Skeletal muscle satellite cell (primary cell): ENCODE measurements around the gene TVP23A.

Experiments used
- H3K27me3 ChIP-seq: 2 replicates; pipeline ENCODE4 v1.7.0; 2013; ENCODE audit warnings: low read length; ENCODE audit not compliant: control insufficient read depth, insufficient read depth
- H3K36me3 ChIP-seq: 2 replicates; pipeline ENCODE4 v1.7.0; 2013; ENCODE audit warnings: mild to moderate bottlenecking, control low read depth, low read length; ENCODE audit not compliant: insufficient read depth
- H3K4me1 ChIP-seq: 2 replicates; pipeline ENCODE4 v1.7.0; 2013; ENCODE audit warnings: low read length; ENCODE audit not compliant: control insufficient read depth, insufficient read depth
- H3K4me2 ChIP-seq: 2 replicates; pipeline ENCODE4 v1.7.0; 2013; ENCODE audit warnings: mild to moderate bottlenecking, low read length
- H3K4me3 ChIP-seq: 2 replicates; pipeline ENCODE4 v1.7.0; 2013; ENCODE audit warnings: low read length
- H3K9ac ChIP-seq: 2 replicates; pipeline ENCODE4 v1.7.0; 2013; ENCODE audit warnings: mild to moderate bottlenecking, low read depth, low read length, moderate library complexity
- H3K9me3 ChIP-seq: replicated peaks from 2 replicates; pipeline ENCODE4 v1.7.0; 2013; ENCODE audit warnings: mild to moderate bottlenecking, control low read depth, low read length

Gene TVP23A

GRCh38 chr16:10851512-10851911 lies 32.9 kb upstream of the TVP23A start:
- Histone ChIP-seq H3K4me2 (no peak overlapping the region), H3K4me3 (no peak overlapping the region), H3K9ac (no peak overlapping the region), H3K36me3 (no peaks in the 10 kb centered on the region), H3K4me1 (no peaks in the 10 kb centered on the region), H3K27me3 (peaks cover 15% of the 10 kb centered on the region), H3K9me3 (no peaks in the 10 kb centered on the region)

DNA sequence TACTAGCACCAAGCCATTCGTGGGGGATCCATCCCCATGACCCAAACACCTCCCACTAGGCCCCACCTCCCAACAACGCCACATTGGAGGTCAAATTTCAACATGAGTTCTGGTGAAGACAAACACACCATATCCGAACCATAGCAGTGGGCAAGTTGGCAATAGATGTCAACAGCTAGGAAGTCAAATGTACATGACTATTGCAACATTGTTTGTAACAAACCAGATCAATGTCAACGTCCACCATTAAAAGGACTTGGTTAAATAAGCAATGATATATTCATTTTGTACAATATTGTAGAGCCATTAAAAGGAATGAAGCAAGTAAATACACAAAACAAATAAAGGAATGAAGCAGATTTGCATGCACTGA lies 31.9 kb upstream of the TVP23A start:
- Histone ChIP-seq H3K4me2 (no peak overlapping the region), H3K36me3 (no peaks in the 10 kb centered on the region), H3K4me3 (no peak overlapping the region), H3K27me3 (peaks cover 17% of the 10 kb centered on the region), H3K9ac (no peak overlapping the region), H3K9me3 (no peaks in the 10 kb centered on the region), H3K4me1 (no peaks in the 10 kb centered on the region)

GRCh38 chr16:10849736-10850477 lies 31.3 kb upstream of the TVP23A start:
- peaks cover 21% of the 10 kb centered on the region for H3K27me3 ChIP-seq
- no peak overlapping the region for H3K9ac ChIP-seq
- H3K36me3 ChIP-seq, result no peaks in the 10 kb centered on the region
- no peaks in the 10 kb centered on the region for H3K4me1 ChIP-seq
- no peaks in the 10 kb centered on the region for H3K9me3 ChIP-seq
- no peak overlapping the region for H3K4me3 ChIP-seq
- H3K4me2 ChIP-seq, result no peak overlapping the region

- Histone ChIP-seq H3K36me3 (no peaks in the 10 kb centered on the region), H3K9me3 (no peaks in the 10 kb centered on the region), H3K9ac (no peak overlapping the region), H3K4me2 (no peak overlapping the region), H3K4me1 (no peaks in the 10 kb centered on the region), H3K27me3 (peaks cover 24% of the 10 kb centered on the region), H3K4me3 (no peak overlapping the region)
These were observed 28.6 kb upstream of the TVP23A start for GRCh38 chr16:10847176-10847575.

DNA sequence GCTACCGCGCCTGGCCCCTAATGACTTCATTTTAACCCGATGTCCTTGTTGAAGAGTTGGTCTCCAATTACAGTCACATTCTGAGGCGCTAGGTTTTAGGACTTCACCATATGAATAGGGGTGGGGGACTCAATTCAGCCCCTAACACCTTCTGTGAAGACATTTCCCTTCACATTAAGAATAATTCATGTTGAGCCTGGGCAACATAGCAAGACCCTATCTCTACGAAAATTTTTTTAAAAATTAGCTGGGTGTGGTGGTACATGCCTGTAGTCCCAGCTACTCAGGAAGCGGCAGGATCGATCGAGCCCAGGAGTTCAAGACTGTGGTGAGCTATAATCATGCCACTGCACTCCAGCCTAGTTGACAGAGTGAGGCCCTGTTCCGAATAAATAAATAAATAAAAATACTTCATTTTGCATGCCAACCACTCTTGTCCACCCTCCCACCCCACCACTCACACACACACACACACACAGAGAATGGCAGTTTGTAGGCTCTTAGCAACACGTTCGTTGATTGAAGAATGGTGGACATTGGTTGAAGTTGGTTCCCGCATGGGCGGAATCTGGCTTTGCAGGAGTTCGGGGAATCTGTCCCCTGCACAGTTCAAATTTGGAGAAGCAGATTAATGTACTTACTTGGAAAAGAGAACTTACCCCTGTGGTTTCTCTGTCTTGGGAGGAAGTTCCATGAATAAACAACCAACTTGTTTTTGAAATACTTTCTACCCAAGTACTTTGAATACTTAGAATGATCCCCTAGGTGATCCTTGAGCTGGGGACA lies 27.8 kb upstream of the TVP23A start:
- Histone ChIP-seq H3K4me1 (no peaks in the 10 kb centered on the region), H3K9me3 (no peaks in the 10 kb centered on the region), H3K9ac (no peak overlapping the region), H3K4me2 (no peak overlapping the region), H3K27me3 (peaks cover 23% of the 10 kb centered on the region), H3K4me3 (no peak overlapping the region), H3K36me3 (no peaks in the 10 kb centered on the region)

DNA sequence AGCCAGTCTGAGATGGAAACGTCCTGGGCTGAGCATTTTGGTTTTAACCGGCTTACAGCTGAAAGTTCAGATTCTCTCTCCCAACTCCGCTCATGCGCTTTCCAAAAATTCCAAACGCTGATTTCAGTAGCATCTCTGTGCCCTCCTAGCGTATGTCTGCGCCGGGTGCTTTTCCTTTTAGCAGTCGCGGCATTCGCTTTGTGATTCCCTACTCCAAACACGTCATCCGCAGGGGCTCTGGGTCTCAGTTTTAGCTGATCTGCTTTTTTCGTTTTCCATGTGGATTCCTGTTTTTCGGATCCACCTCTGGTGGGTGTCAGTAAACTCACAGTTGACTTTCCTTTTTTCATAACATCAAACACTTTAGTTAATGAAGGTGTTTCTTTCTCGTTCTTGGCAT lies 22.1 kb upstream of the TVP23A start:
- Histone ChIP-seq H3K9me3 (no peaks in the 10 kb centered on the region), H3K36me3 (no peaks in the 10 kb centered on the region), H3K9ac (no peak overlapping the region), H3K4me1 (no peaks in the 10 kb centered on the region), H3K4me3 (no peak overlapping the region), H3K27me3 (peaks cover 54% of the 10 kb centered on the region), H3K4me2 (no peak overlapping the region)

GRCh38 chr16:10839279-10839666 lies 20.7 kb upstream of the TVP23A start:
- Histone ChIP-seq H3K4me1 (no peaks in the 10 kb centered on the region), H3K36me3 (no peaks in the 10 kb centered on the region), H3K4me2 (no peak overlapping the region), H3K4me3 (no peak overlapping the region), H3K27me3 (peaks cover 54% of the 10 kb centered on the region), H3K9me3 (no peaks in the 10 kb centered on the region), H3K9ac (no peak overlapping the region)

DNA sequence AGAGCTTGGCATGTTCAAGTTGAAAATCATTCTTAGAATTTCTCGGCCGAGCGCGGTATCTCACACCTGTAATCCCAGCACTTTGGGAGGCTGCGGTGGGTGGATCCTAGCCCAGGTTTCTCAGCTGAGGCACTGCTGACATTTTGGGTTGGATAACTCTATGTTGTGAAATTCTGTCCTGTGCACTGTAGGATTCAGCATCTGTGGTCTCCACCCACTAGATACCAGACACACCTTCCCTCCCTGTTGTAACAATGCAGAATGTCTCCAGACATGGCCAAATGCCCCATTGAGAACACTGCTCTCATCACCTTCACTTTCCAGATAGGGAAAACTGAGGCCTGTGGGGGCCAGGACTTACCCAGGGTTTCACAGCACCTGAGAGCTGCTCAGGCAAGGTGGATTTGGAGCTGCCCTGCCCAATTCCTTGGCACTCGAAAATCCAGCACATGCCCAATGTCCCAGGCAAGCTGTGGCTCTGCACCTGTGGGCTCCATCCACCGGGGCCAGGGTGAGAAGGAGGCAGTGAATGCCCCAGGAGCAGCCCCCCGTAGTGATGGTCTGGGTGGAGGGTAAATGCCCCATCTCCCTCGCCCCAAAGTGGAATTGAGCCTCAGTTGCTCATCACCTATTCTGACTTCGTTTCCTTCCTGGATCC lies 20.2 kb upstream of the TVP23A start:
- Histone ChIP-seq H3K4me2 (no peak overlapping the region), H3K4me1 (no peaks in the 10 kb centered on the region), H3K9ac (no peak overlapping the region), H3K36me3 (no peaks in the 10 kb centered on the region), H3K27me3 (peaks cover 54% of the 10 kb centered on the region), H3K4me3 (no peak overlapping the region), H3K9me3 (no peaks in the 10 kb centered on the region)

DNA sequence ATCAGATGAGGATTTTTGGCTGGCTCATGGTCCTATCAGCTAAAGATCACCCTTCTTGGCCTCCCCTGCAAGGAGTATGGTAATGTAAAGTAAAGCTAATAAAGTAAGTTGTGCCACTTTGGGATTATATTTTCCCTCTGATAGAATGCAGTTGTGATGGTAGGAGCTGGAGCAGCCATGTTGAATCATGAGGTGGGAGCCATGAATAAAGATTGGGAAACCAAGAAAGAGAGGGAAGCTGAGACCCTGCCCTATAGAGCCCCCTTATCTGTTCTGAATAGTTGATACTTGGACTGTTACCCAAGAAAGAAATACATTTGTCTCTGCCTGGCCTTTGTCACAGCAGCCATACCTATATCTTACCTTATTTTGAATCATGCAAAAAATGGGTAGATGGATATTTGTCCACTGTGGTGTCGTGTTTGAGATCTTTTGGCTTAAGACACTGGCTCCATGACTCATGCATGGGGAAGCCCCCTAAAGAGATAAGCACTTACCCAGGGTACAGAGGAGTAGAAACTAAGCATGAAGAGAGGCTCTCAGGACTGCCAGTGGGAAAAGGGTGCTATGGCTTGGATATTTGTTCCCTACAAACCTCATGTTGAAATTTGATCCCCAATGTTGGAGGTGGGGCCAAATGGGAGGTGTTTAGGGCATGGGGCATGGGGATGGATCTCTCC lies 17.7 kb upstream of the TVP23A start:
- no peak overlapping the region for H3K4me3 ChIP-seq
- H3K9me3 ChIP-seq, result no peaks in the 10 kb centered on the region
- H3K4me1 ChIP-seq, result no peaks in the 10 kb centered on the region
- no peak overlapping the region for H3K9ac ChIP-seq
- no peaks in the 10 kb centered on the region for H3K36me3 ChIP-seq
- H3K27me3 ChIP-seq, result peaks cover 67% of the 10 kb centered on the region
- H3K4me2 ChIP-seq, result no peak overlapping the region

GRCh38 chr16:10835281-10835931 lies 16.8 kb upstream of the TVP23A start:
- Histone ChIP-seq H3K27me3 (peaks cover 62% of the 10 kb centered on the region), H3K9ac (no peak overlapping the region), H3K4me3 (no peak overlapping the region), H3K4me2 (no peak overlapping the region), H3K4me1 (no peaks in the 10 kb centered on the region), H3K36me3 (no peaks in the 10 kb centered on the region), H3K9me3 (no peaks in the 10 kb centered on the region)

- no peak overlapping the region for H3K9ac ChIP-seq
- no peaks in the 10 kb centered on the region for H3K36me3 ChIP-seq
- peaks cover 57% of the 10 kb centered on the region for H3K27me3 ChIP-seq
- no peaks in the 10 kb centered on the region for H3K9me3 ChIP-seq
- no peak overlapping the region for H3K4me3 ChIP-seq
- H3K4me1 ChIP-seq, result no peaks in the 10 kb centered on the region
- no peak overlapping the region for H3K4me2 ChIP-seq
These were observed 16.2 kb upstream of the TVP23A start for GRCh38 chr16:10834766-10835165.
